ENCODE results near the gene SH3GLB1. TPM values are rescaled to one million over a fixed set of nuclear protein-coding genes. Genes with fewer than 3 reads are reported as not detected.
"Not testable (repeated sequence)": the region's sequence is repeated elsewhere in the genome, so short reads cannot be mapped to it uniquely, and the experiment has no call there.

SH3GLB1 gene
- total RNA-seq, 1 donor from 2014 or later: 39.6 TPM

GRCh38 chr1:86696522-86696921 lies 7.9 kb upstream of the SH3GLB1 start:
- Histone ChIP-seq H3K4me3 (ENCODE audit: low read depth, low read length) (no peak overlapping the region), H3K36me3 (ENCODE audit: control insufficient read depth, insufficient read depth, low read length) (no peaks in the 10 kb centered on the region), H3K27me3 (ENCODE audit: control insufficient read depth, insufficient read depth, low read length) (no peaks in the 10 kb centered on the region)
- DNase-seq (ENCODE audit: low read depth): no peak
- no peak for TF ChIP-seq CTCF (IDR thresholded peaks at IDR 0.05; ENCODE audit: insufficient read depth, low read length, poor library complexity, severe bottlenecking)

GRCh38 chr1:86699186-86699585 lies 5.2 kb upstream of the SH3GLB1 start:
- Histone ChIP-seq H3K36me3 (ENCODE audit: control insufficient read depth, insufficient read depth, low read length) (no peaks in the 10 kb centered on the region), H3K4me3 (ENCODE audit: low read depth, low read length) (no peak overlapping the region), H3K27me3 (ENCODE audit: control insufficient read depth, insufficient read depth, low read length) (no peaks in the 10 kb centered on the region)
- TF ChIP-seq CTCF (IDR thresholded peaks at IDR 0.05; ENCODE audit: insufficient read depth, low read length, poor library complexity, severe bottlenecking): no peak
- no peak for DNase-seq (ENCODE audit: low read depth)

GRCh38 chr1:86701731-86702130 lies 2.6 kb upstream of the SH3GLB1 start:
- H3K27me3 ChIP-seq (ENCODE audit: control insufficient read depth, insufficient read depth, low read length): no peaks in the 10 kb centered on the region
- TF ChIP-seq CTCF (IDR thresholded peaks at IDR 0.05; ENCODE audit: insufficient read depth, low read length, poor library complexity, severe bottlenecking): no peak
- H3K36me3 ChIP-seq (ENCODE audit: control insufficient read depth, insufficient read depth, low read length): no peaks in the 10 kb centered on the region
- H3K4me3 ChIP-seq (ENCODE audit: low read depth, low read length): no peak overlapping the region
- DNase-seq (ENCODE audit: low read depth): no peak

- H3K4me3 ChIP-seq (ENCODE audit: low read depth, low read length); H3K27me3 ChIP-seq (ENCODE audit: control insufficient read depth, insufficient read depth, low read length); H3K36me3 ChIP-seq (ENCODE audit: control insufficient read depth, insufficient read depth, low read length); DNase-seq (ENCODE audit: low read depth): not testable (repeated sequence)
These were observed 1.4 kb upstream of the SH3GLB1 start for GRCh38 chr1:86702954-86703494.

- Histone ChIP-seq H3K27me3 (ENCODE audit: control insufficient read depth, insufficient read depth, low read length) (no peaks in the 10 kb centered on the region), H3K4me3 (ENCODE audit: low read depth, low read length) (peak overlapping the region; percentile 97), H3K36me3 (ENCODE audit: control insufficient read depth, insufficient read depth, low read length) (no peaks in the 10 kb centered on the region)
- DNase-seq (ENCODE audit: low read depth): no peak
- TF ChIP-seq CTCF (IDR thresholded peaks at IDR 0.05; ENCODE audit: insufficient read depth, low read length, poor library complexity, severe bottlenecking): no peak
These were observed 499 bp upstream of the SH3GLB1 start for GRCh38 chr1:86703696-86704457.

GRCh38 chr1:86704972-86705664 lies 742 bp downstream of the SH3GLB1 start:
- H3K4me3 ChIP-seq (ENCODE audit: low read depth, low read length): peak overlapping the region; percentile 97
- no peak for TF ChIP-seq CTCF (IDR thresholded peaks at IDR 0.05; ENCODE audit: insufficient read depth, low read length, poor library complexity, severe bottlenecking)
- H3K36me3 ChIP-seq (ENCODE audit: control insufficient read depth, insufficient read depth, low read length): no peaks in the 10 kb centered on the region
- no peak for DNase-seq (ENCODE audit: low read depth)
- no peaks in the 10 kb centered on the region for H3K27me3 ChIP-seq (ENCODE audit: control insufficient read depth, insufficient read depth, low read length)
